Measurements from ENCODE around the gene WWOX. TPM values are rescaled to one million over a fixed set of nuclear protein-coding genes. Genes with fewer than 3 reads are reported as not detected.
"Not testable (repeated sequence)": the region's sequence is repeated elsewhere in the genome, so short reads cannot be mapped to it uniquely, and the experiment has no call there.

Gene WWOX
- total RNA-seq, 2 experiments from 2014 or later = 19.1 to 23.7 TPM

DNA sequence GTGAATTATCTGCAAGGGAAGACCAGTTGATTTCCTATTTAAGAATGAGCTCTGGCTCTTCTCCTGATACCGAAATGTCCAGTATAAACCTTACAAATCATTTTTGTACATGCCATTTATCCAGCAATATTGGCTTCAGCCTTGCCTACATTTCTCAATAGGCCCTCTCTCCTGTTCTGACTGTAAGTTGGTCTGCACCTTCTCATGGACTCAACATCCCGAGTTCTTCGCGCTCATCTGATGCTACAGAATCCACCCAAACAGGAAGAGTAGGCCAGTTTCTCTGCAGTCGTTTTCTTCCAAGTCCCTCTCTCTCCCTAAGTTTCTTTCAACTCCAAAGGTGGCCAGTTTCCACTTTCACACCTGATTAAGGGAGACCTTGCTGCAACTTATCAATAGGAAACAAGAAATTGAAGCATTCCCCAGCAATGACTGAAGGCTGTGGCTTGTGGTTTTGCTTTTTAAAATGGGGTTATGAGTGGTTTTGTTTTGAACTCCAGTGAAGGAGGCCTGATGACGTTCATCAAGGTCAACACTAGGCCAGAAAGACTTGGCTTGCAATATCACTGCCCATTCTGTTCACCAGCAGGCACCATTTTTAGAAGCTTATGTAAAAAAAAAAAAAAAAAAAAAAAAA is 1118.0 kb downstream of the WWOX start:
- CTCF ChIA-PET = no interaction called here
- DNase-seq (peak; percentile 45), ATAC-seq (peak; percentile 81)
- no peaks in the 10 kb centered on the region for H3K36me3 Mint-ChIP-seq (ENCODE audit: low read depth)
- peaks cover 4% of the 10 kb centered on the region for H3K4me1 Mint-ChIP-seq (ENCODE audit: low read depth)
- no peak overlapping the region for H3K4me3 Mint-ChIP-seq
- TF ChIP-seq, protein P1, sequence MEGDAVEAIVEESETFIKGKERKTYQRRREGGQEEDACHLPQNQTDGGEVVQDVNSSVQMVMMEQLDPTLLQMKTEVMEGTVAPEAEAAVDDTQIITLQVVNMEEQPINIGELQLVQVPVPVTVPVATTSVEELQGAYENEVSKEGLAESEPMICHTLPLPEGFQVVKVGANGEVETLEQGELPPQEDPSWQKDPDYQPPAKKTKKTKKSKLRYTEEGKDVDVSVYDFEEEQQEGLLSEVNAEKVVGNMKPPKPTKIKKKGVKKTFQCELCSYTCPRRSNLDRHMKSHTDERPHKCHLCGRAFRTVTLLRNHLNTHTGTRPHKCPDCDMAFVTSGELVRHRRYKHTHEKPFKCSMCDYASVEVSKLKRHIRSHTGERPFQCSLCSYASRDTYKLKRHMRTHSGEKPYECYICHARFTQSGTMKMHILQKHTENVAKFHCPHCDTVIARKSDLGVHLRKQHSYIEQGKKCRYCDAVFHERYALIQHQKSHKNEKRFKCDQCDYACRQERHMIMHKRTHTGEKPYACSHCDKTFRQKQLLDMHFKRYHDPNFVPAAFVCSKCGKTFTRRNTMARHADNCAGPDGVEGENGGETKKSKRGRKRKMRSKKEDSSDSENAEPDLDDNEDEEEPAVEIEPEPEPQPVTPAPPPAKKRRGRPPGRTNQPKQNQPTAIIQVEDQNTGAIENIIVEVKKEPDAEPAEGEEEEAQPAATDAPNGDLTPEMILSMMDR (IDR thresholded peaks at IDR 0.05) = no peak
- no peak overlapping the region for H3K27ac Mint-ChIP-seq
- peaks cover 1% of the 10 kb centered on the region for H3K27me3 Mint-ChIP-seq
- POLR2A ChIA-PET = no interaction called here
- peaks cover 10% of the 10 kb centered on the region for H3K9me3 Mint-ChIP-seq
- intact Hi-C loops (cut with micrococcal nuclease) = loop anchor here (5.0 kb wide), 1 partner anchor 50 kb away; no protein-coding TSS in a partner anchor

DNA sequence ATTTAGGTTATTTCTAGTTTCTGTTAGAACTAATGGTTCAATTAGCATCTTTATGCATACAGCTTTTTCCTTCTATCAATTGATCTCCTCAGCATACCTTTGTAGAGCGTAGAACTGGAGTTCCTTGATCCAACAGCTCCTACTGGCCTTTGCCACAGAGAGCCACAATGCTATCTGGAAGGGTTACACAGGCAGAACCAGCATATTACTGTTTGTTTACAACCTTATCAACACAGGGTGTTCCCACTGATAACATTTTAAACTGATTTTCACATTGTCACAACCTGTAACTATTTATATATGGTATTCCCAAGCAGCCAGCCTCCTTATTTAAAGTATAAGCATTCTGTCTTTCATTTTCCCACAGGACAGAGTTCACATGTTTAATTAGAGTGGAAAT is 1118.9 kb downstream of the WWOX start:
- ChIA-PET CTCF (interaction anchor here (1.1 kb wide), 1 partner anchor 51 kb away, joined by 3 read pairs; no protein-coding TSS in a partner anchor), POLR2A (no interaction called here)
- intact Hi-C loops (cut with micrococcal nuclease) = loop anchor here (5.0 kb wide), 1 partner anchor 49 kb away; no protein-coding TSS in a partner anchor

DNA sequence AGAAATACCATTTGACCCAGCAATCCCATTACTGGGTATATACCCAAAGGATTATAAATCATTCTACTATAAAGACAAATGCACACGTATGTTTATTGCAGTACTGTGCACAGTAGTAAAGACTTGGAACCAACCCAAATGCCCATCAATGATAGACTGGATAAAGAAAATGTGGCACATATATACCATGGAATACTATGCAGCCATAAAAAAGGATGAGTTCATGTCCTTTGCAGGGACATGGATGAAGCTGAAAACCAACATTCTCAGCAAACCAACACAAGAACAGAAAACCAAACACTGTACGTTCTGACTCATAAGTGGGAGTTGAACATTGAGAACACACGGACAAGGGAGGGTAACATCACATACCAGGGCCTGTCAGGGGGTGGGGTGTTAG is 1126.5 kb downstream of the WWOX start:
- ATAC-seq; H3K4me3 Mint-ChIP-seq; H3K36me3 Mint-ChIP-seq (ENCODE audit: low read depth); H3K9me3 Mint-ChIP-seq; H3K27ac Mint-ChIP-seq; POLR2A ChIA-PET; CTCF ChIA-PET; intact Hi-C loops (cut with micrococcal nuclease); H3K4me1 Mint-ChIP-seq (ENCODE audit: low read depth); DNase-seq; H3K27me3 Mint-ChIP-seq: not testable (repeated sequence)

More for the DNA sequence above, 1118.9 kb downstream of the WWOX start:
- no peak overlapping the region for H3K4me3 Mint-ChIP-seq
- H3K9me3 Mint-ChIP-seq = peaks cover 12% of the 10 kb centered on the region
- TF ChIP-seq, protein P1 (IDR thresholded peaks at IDR 0.05) = no peak
- H3K4me1 Mint-ChIP-seq (ENCODE audit: low read depth) = peaks cover 4% of the 10 kb centered on the region
- no peak for DNase-seq
- no peak for ATAC-seq
- peaks cover 4% of the 10 kb centered on the region for H3K27me3 Mint-ChIP-seq
- H3K27ac Mint-ChIP-seq = no peak overlapping the region
- no peaks in the 10 kb centered on the region for H3K36me3 Mint-ChIP-seq (ENCODE audit: low read depth)

DNA sequence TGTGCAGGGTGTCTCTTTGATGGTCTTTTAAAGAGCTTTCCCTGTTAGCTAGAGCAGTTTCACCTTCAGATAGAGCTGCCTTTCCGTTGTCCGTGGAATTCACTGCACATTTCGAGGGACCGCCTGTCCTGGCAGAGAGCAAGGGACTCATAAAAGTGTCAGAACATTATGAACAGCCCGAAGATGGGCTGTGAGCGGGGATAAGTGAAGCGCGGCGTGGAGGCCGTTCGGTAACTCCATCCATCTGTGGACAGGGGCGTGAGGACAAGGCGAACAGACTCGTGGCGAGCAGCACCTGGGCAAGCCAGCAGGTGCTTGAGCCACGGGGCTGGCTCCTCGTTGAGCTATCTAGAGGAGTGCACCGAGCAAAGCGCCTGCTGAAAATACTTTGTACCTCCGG is 1129.9 kb downstream of the WWOX start:
- H3K4me1 Mint-ChIP-seq (ENCODE audit: low read depth) = no peaks in the 10 kb centered on the region
- ATAC-seq (no peak), DNase-seq (no peak)
- POLR2A ChIA-PET = no interaction called here
- no peaks in the 10 kb centered on the region for H3K36me3 Mint-ChIP-seq (ENCODE audit: low read depth)
- CTCF ChIA-PET = no interaction called here
- no peak overlapping the region for H3K27ac Mint-ChIP-seq
- intact Hi-C loops (cut with micrococcal nuclease) = no loop called here
- peaks cover 2% of the 10 kb centered on the region for H3K9me3 Mint-ChIP-seq
- H3K4me3 Mint-ChIP-seq = no peak overlapping the region
- TF ChIP-seq, protein P1 (IDR thresholded peaks at IDR 0.05) = no peak
- H3K27me3 Mint-ChIP-seq = no peaks in the 10 kb centered on the region

DNA sequence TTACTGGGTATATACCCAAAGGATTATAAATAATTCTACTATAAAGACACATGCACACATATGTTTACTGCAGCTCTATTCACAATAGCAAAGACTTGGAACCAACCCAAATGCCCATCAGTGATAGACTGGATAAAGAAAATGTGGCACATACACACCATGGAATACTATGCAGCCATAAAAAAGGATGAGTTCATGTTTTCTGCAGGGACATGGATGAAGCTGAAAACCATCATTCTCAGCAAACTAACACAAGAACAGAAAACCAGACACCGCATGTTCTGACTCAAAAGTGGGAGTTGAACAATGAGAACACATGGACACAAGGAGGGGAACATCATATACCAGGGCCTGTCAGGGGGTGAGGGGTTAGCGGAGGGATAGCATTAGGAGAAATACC is 1146.2 kb downstream of the WWOX start:
- ATAC-seq; H3K27me3 Mint-ChIP-seq; intact Hi-C loops (cut with micrococcal nuclease); H3K4me3 Mint-ChIP-seq; H3K27ac Mint-ChIP-seq; H3K36me3 Mint-ChIP-seq (ENCODE audit: low read depth); DNase-seq; POLR2A ChIA-PET; H3K9me3 Mint-ChIP-seq; CTCF ChIA-PET; H3K4me1 Mint-ChIP-seq (ENCODE audit: low read depth): not testable (repeated sequence)

DNA sequence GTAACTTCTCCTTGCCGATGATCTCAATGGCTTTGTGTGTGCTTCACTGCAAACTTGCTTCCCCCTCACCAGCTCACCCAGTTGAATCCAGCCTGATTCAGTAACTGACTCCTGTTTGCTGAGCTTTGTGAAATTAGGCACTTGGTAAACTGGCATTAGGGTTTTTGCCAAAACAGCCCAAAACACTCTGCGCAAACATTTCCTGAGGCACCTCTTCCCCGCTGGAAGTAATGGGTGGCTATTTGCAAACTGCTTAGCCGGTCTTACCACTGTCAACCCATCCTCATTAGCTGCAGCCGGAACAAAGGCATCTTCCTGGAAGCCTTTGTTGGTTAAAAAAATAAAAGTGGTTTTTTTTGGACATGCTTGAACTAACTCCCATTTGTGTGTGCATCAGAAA is 1147.9 kb downstream of the WWOX start:
- CTCF ChIA-PET = no interaction called here
- no peak for ATAC-seq

More for the DNA sequence above, 1147.9 kb downstream of the WWOX start:
- Mint-ChIP-seq H3K27me3 (no peaks in the 10 kb centered on the region), H3K4me1 (ENCODE audit: low read depth) (no peaks in the 10 kb centered on the region), H3K9me3 (no peaks in the 10 kb centered on the region), H3K36me3 (ENCODE audit: low read depth) (no peaks in the 10 kb centered on the region), H3K27ac (no peak overlapping the region), H3K4me3 (no peak overlapping the region)
- intact Hi-C loops (cut with micrococcal nuclease) = no loop called here
- no peak for DNase-seq
- POLR2A ChIA-PET = no interaction called here
- TF ChIP-seq, protein P1 (IDR thresholded peaks at IDR 0.05) = no peak

Data from activated CD8-positive, alpha-beta T cell treated with anti-CD3 and anti-CD28 coated beads for 36 hours (primary cell).